ENCODE data around the gene TUFT1. TPM values are rescaled to one million over a fixed set of nuclear protein-coding genes. Genes with fewer than 3 reads are reported as not detected.
A peak's percentile ranks its signal among the peaks of the same experiment; 100 is the strongest.

The TUFT1 gene
- total and polyA plus RNA-seq, 7 experiments from 2014 or later = 0.92 to 4.8 (median 3.1) TPM

DNA sequence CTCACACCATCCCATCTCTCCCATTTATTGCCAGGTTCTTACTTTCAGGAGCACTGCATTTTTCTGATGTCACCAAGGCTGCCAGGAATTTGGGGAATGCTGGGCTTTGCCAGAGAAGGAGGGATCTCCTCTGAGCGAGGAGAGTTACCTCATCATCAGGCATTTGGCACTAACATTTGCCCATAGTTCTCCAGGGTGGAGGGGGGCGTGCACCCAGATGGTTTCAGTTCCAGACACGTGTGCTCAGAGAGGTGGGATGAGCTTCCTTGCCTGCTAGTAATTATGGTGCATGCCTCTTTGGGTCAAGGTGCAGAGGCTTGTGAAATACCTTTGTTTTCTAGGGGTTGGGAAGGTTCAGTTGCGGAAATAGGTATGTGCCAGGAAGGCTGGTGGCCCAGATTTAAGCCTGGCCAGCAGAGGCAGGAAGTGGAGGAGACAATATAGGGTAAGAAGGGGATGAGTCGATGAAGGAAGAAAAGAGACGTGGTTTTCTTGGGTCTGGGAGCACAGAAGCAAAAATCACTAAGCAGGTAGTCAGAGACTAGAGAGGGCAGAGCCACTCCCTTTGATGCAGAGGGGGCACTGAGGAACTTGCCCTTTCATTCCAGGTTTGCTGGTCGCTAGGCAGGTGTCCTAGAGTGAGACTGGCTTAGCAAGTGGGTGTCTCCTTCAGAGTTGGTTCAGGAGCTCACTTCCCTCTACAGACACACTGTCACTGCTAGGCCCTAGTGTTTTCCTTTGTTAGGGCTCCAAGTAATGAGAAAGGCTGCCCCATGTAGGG, 7.2 kb downstream of the TUFT1 start:
- no peak for DNase-seq
- H3K4me3 Mint-ChIP-seq = peak overlapping the region in 2 of 10 donors; percentile 3 to 64
- peaks cover 0 to 7% (median 0%) of the 10 kb centered on the region in 5 donors for H3K27me3 Mint-ChIP-seq
- ChIA-PET POLR2A (no interaction called here), CTCF (no interaction called here)
- Histone ChIP-seq H3K27ac (ENCODE audit: low read depth, low read length) (no peak overlapping the region), H3K36me3 (ENCODE audit: control insufficient read depth in 2 of 3, insufficient read depth in 3 of 3, low read length in 3 of 3) (no peaks in the 10 kb centered on the region), H3K27me3 (ENCODE audit: control insufficient read depth in 2 of 2, insufficient read depth in 2 of 2, low read length in 2 of 2) (no peaks in the 10 kb centered on the region), H3K4me1 (ENCODE audit: control insufficient read depth in 2 of 2, insufficient read depth in 2 of 2, low read length in 2 of 2) (no peaks in the 10 kb centered on the region), H3K4me3 (ENCODE audit: low read length) (no peak overlapping the region), H3K9me3 (ENCODE audit: control insufficient read depth in 2 of 3, low read length in 3 of 3) (no peaks in the 10 kb centered on the region)
- peaks cover 0 to 4% (median 0%) of the 10 kb centered on the region in 5 donors for H3K36me3 Mint-ChIP-seq
- H3K27ac Mint-ChIP-seq = peak overlapping the region in 1 of 9 donors; percentile 8
- H3K9me3 Mint-ChIP-seq = no peaks in the 10 kb centered on the region
- ATAC-seq = no peak
- H3K4me1 Mint-ChIP-seq = peaks cover 0 to 11% (median 6%) of the 10 kb centered on the region in 7 donors
- intact Hi-C loops (cut with micrococcal nuclease) = no loop called here

DNA sequence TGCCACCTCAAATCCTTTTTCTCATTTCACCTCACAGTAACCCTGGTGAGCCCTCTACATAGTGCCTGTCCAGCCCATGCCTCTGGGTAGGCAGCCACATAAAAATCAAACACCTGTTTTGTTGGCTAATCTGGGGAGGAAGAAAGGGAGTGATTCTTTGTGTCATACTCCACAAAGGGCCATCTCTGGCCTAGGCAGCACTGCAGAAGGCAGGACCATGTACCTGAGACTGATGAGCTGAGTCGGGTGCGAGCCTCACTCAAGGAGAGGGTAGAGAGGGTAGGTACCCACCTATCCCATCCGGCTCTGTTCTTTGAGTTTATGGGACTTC, 7.8 kb downstream of the TUFT1 start:
- Mint-ChIP-seq H3K36me3 (peaks cover 0 to 4% (median 0%) of the 10 kb centered on the region in 5 donors), H3K9me3 (no peaks in the 10 kb centered on the region), H3K4me3 (no peak overlapping the region), H3K27ac (no peak overlapping the region), H3K27me3 (peaks cover 0 to 1% (median 0%) of the 10 kb centered on the region in 5 donors), H3K4me1 (peaks cover 0 to 9% (median 6%) of the 10 kb centered on the region in 7 donors)
- intact Hi-C loops (cut with micrococcal nuclease) = no loop called here
- ATAC-seq (no peak), DNase-seq (no peak)
- Histone ChIP-seq H3K9me3 (ENCODE audit: control insufficient read depth in 2 of 3, low read length in 3 of 3) (no peaks in the 10 kb centered on the region), H3K4me3 (ENCODE audit: low read length) (no peak overlapping the region), H3K27me3 (ENCODE audit: control insufficient read depth in 2 of 2, insufficient read depth in 2 of 2, low read length in 2 of 2) (no peaks in the 10 kb centered on the region), H3K4me1 (ENCODE audit: control insufficient read depth in 2 of 2, insufficient read depth in 2 of 2, low read length in 2 of 2) (no peaks in the 10 kb centered on the region), H3K36me3 (ENCODE audit: control insufficient read depth in 2 of 3, insufficient read depth in 3 of 3, low read length in 3 of 3) (no peaks in the 10 kb centered on the region), H3K27ac (ENCODE audit: low read depth, low read length) (no peak overlapping the region)
- CTCF ChIA-PET = no interaction called here
- POLR2A ChIA-PET = no interaction called here

- Mint-ChIP-seq H3K9me3 (no peaks in the 10 kb centered on the region), H3K36me3 (peaks cover 0 to 10% (median 0%) of the 10 kb centered on the region in 5 donors), H3K4me3 (no peak overlapping the region), H3K27me3 (no peaks in the 10 kb centered on the region), H3K4me1 (peaks cover 0 to 9% (median 6%) of the 10 kb centered on the region in 7 donors), H3K27ac (no peak overlapping the region)
- Histone ChIP-seq H3K36me3 (ENCODE audit: control insufficient read depth in 2 of 3, insufficient read depth in 3 of 3, low read length in 3 of 3) (no peaks in the 10 kb centered on the region), H3K27me3 (ENCODE audit: control insufficient read depth in 2 of 2, insufficient read depth in 2 of 2, low read length in 2 of 2) (no peaks in the 10 kb centered on the region), H3K27ac (ENCODE audit: low read depth, low read length) (no peak overlapping the region), H3K4me3 (ENCODE audit: low read length) (no peak overlapping the region), H3K9me3 (ENCODE audit: control insufficient read depth in 2 of 3, low read length in 3 of 3) (no peaks in the 10 kb centered on the region), H3K4me1 (ENCODE audit: control insufficient read depth in 2 of 2, insufficient read depth in 2 of 2, low read length in 2 of 2) (no peaks in the 10 kb centered on the region)
- ChIA-PET CTCF (no interaction called here), POLR2A (interaction anchor here (0.6 to 0.8 kb wide), 2 partner anchors 104 to 454 kb away, joined by 3 to 4 read pairs; no protein-coding TSS in a partner anchor)
- intact Hi-C loops (cut with micrococcal nuclease) = no loop called here
- DNase-seq = no peak
- ATAC-seq = no peak
These were observed 9.1 kb downstream of the TUFT1 start for GRCh38 chr1:151549199-151549598.

- peaks cover 0 to 4% (median 0%) of the 10 kb centered on the region in 7 donors for H3K4me1 Mint-ChIP-seq
- ATAC-seq (no peak), DNase-seq (no peak)
- no peaks in the 10 kb centered on the region for H3K27me3 ChIP-seq (ENCODE audit: control insufficient read depth in 2 of 2, insufficient read depth in 2 of 2, low read length in 2 of 2)
- no peak overlapping the region for H3K27ac Mint-ChIP-seq
- H3K36me3 ChIP-seq (ENCODE audit: control insufficient read depth in 2 of 3, insufficient read depth in 3 of 3, low read length in 3 of 3) = no peaks in the 10 kb centered on the region
- H3K9me3 Mint-ChIP-seq = peaks cover 0 to 1% (median 0%) of the 10 kb centered on the region in 11 donors
- H3K4me3 ChIP-seq (ENCODE audit: low read length) = no peak overlapping the region
- H3K27me3 Mint-ChIP-seq = peaks cover 0 to 7% (median 0%) of the 10 kb centered on the region in 5 donors
- H3K27ac ChIP-seq (ENCODE audit: low read depth, low read length) = no peak overlapping the region
- no peak overlapping the region for H3K4me3 Mint-ChIP-seq
- no peaks in the 10 kb centered on the region for H3K4me1 ChIP-seq (ENCODE audit: control insufficient read depth in 2 of 2, insufficient read depth in 2 of 2, low read length in 2 of 2)
- H3K9me3 ChIP-seq (ENCODE audit: control insufficient read depth in 2 of 3, low read length in 3 of 3) = no peaks in the 10 kb centered on the region
- intact Hi-C loops (cut with micrococcal nuclease) = no loop called here
- H3K36me3 Mint-ChIP-seq = peaks cover 0 to 6% (median 0%) of the 10 kb centered on the region in 5 donors
- CTCF ChIA-PET = no interaction called here
- POLR2A ChIA-PET = no interaction called here
These were observed 13.6 kb downstream of the TUFT1 start for GRCh38 chr1:151553659-151554058.

- no peak for DNase-seq
- Histone ChIP-seq H3K36me3 (ENCODE audit: control insufficient read depth in 2 of 3, insufficient read depth in 3 of 3, low read length in 3 of 3) (no peaks in the 10 kb centered on the region), H3K9me3 (ENCODE audit: control insufficient read depth in 2 of 3, low read length in 3 of 3) (no peaks in the 10 kb centered on the region), H3K4me3 (ENCODE audit: low read length) (no peak overlapping the region), H3K4me1 (ENCODE audit: control insufficient read depth in 2 of 2, insufficient read depth in 2 of 2, low read length in 2 of 2) (no peaks in the 10 kb centered on the region), H3K27me3 (ENCODE audit: control insufficient read depth in 2 of 2, insufficient read depth in 2 of 2, low read length in 2 of 2) (no peaks in the 10 kb centered on the region), H3K27ac (ENCODE audit: low read depth, low read length) (no peak overlapping the region)
- peaks cover 0 to 1% (median 0%) of the 10 kb centered on the region in 11 donors for H3K9me3 Mint-ChIP-seq
- intact Hi-C loops (cut with micrococcal nuclease) = no loop called here
- H3K4me1 Mint-ChIP-seq = peaks cover 0 to 3% (median 0%) of the 10 kb centered on the region in 7 donors
- no peak overlapping the region for H3K27ac Mint-ChIP-seq
- H3K36me3 Mint-ChIP-seq = peaks cover 0 to 6% (median 3%) of the 10 kb centered on the region in 5 donors
- peaks cover 0 to 7% (median 0%) of the 10 kb centered on the region in 5 donors for H3K27me3 Mint-ChIP-seq
- ATAC-seq = no peak
- CTCF ChIA-PET = no interaction called here
- POLR2A ChIA-PET = interaction anchor here (0.6 kb wide), 1 partner anchor 15 kb away, joined by 3 read pairs; no protein-coding TSS in a partner anchor
- no peak overlapping the region for H3K4me3 Mint-ChIP-seq
These were observed 15.9 kb downstream of the TUFT1 start for GRCh38 chr1:151556052-151556451.

DNA sequence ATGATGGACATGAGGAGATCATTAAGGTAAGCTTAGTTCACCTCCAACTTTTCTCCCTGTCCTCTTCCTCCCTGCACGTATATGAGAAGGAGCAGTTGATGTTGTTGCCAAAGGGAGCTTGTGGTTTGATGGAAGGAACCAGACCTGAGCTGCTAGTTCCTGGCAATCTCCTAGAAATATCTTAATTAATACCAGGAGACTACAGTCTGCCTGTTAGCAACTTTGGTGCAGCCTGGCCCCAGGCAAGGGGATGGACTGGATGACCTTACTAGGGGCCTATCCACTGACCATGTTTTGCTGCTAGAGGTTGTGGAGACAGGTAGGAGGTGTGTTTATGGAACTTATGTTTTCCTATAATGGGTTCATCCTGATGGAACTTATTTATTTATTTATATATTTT, 22.6 kb downstream of the TUFT1 start:
- Histone ChIP-seq H3K27ac (ENCODE audit: low read depth, low read length) (no peak overlapping the region), H3K4me3 (ENCODE audit: low read length) (no peak overlapping the region), H3K36me3 (ENCODE audit: control insufficient read depth in 2 of 3, insufficient read depth in 3 of 3, low read length in 3 of 3) (peaks cover 0 to 3% (median 0%) of the 10 kb centered on the region in 3 experiments), H3K9me3 (ENCODE audit: control insufficient read depth in 2 of 3, low read length in 3 of 3) (no peaks in the 10 kb centered on the region), H3K4me1 (ENCODE audit: control insufficient read depth in 2 of 2, insufficient read depth in 2 of 2, low read length in 2 of 2) (no peaks in the 10 kb centered on the region), H3K27me3 (ENCODE audit: control insufficient read depth in 2 of 2, insufficient read depth in 2 of 2, low read length in 2 of 2) (no peaks in the 10 kb centered on the region)
- H3K9me3 Mint-ChIP-seq = no peaks in the 10 kb centered on the region
- H3K4me1 Mint-ChIP-seq = no peaks in the 10 kb centered on the region
- ChIA-PET POLR2A (no interaction called here), CTCF (no interaction called here)
- intact Hi-C loops (cut with micrococcal nuclease) = no loop called here
- no peak for DNase-seq
- H3K4me3 Mint-ChIP-seq = no peak overlapping the region
- H3K36me3 Mint-ChIP-seq = peaks cover 0 to 15% (median 4%) of the 10 kb centered on the region in 5 donors
- no peak for ATAC-seq
- peaks cover 0 to 2% (median 0%) of the 10 kb centered on the region in 5 donors for H3K27me3 Mint-ChIP-seq
- H3K27ac Mint-ChIP-seq = no peak overlapping the region

- no peak overlapping the region for H3K4me3 Mint-ChIP-seq
- POLR2A ChIA-PET = no interaction called here
- ATAC-seq (no peak), DNase-seq (no peak)
- peaks cover 0 to 3% (median 0%) of the 10 kb centered on the region in 3 experiments for H3K36me3 ChIP-seq (ENCODE audit: control insufficient read depth in 2 of 3, insufficient read depth in 3 of 3, low read length in 3 of 3)
- no peak overlapping the region for H3K27ac Mint-ChIP-seq
- CTCF ChIA-PET = interaction anchor here (0.6 kb wide), 1 partner anchor 15 kb away, joined by 4 read pairs; no protein-coding TSS in a partner anchor
- H3K4me1 Mint-ChIP-seq = peaks cover 0 to 3% (median 0%) of the 10 kb centered on the region in 7 donors
- no peaks in the 10 kb centered on the region for H3K4me1 ChIP-seq (ENCODE audit: control insufficient read depth in 2 of 2, insufficient read depth in 2 of 2, low read length in 2 of 2)
- no peak overlapping the region for H3K4me3 ChIP-seq (ENCODE audit: low read length)
- no peaks in the 10 kb centered on the region for H3K27me3 ChIP-seq (ENCODE audit: control insufficient read depth in 2 of 2, insufficient read depth in 2 of 2, low read length in 2 of 2)
- H3K36me3 Mint-ChIP-seq = peaks cover 0 to 19% (median 4%) of the 10 kb centered on the region in 5 donors
- no peak overlapping the region for H3K27ac ChIP-seq (ENCODE audit: low read depth, low read length)
- no peaks in the 10 kb centered on the region for H3K9me3 ChIP-seq (ENCODE audit: control insufficient read depth in 2 of 3, low read length in 3 of 3)
- intact Hi-C loops (cut with micrococcal nuclease) = no loop called here
- no peaks in the 10 kb centered on the region for H3K9me3 Mint-ChIP-seq
- peaks cover 0 to 2% (median 0%) of the 10 kb centered on the region in 5 donors for H3K27me3 Mint-ChIP-seq
These were observed 23.3 kb downstream of the TUFT1 start for GRCh38 chr1:151563376-151563775.

Data from naive thymus-derived CD4-positive, alpha-beta T cell (primary cell).